Suppressor macrophage (primary cell): ENCODE results near the gene RPL19.

ENCODE experiments used
- DNase-seq, 4 experiments: peaks; one replicate each; pipeline ENCODE4 v3.0.0-alpha.2; 2020 to 2022

Gene RPL19

DNA sequence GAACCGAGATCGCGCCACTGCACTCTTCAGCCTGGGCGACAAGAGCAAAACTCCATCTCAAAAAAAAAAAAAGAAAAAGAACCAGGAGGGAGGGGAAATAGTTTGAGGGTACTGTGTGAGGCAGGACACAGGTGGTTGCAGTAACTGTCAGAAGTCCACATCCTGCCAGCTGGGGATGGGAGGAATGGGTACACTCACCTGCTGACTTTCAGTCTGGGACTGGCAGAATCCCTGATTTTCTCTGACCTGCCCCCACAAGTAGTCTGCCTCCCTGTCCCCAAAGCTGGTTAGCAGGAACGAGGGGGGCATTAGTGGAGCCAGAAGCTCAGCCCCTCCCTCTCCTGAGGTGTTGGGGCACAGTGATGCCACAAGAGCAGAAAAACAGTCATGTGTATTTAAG is 27.0 kb upstream of the RPL19 start:
- DNase-seq: no peak

DNA sequence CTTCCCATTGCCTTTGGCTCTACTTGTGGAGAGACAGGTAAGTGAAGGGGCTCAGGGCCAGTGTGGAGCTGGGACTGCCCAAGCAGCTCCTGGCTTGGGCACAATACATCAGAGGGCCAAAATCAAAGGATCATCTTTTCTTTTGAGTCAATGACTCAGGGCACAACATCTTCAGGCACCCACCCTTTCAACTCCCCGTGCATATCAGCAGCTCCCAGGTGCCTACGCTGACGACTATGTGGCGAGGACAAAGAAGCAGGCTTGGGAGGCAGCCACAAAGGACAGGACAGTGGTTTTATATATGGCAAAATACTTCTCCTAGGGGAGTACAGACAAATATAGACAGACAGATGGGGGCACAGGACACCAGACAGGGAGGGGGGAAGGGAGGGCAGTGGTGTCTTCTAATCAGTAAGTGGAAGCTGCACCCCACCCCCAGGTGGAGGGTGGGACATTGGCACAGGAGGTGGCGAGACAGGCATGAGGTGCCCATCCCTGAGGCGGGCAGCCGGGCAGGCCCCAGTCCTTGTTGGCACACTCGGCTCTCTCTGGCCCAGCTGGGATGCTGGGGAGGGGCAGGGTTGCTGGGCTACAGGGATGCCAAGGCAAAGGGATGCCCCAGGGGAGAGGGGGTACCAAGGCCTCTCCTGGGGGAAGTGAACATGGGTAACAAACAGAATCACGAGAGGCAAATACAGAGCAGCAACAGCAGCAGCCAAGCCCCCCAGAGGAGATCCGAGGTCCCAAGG is 26.4 kb upstream of the RPL19 start:
- DNase-seq: no peak

DNA sequence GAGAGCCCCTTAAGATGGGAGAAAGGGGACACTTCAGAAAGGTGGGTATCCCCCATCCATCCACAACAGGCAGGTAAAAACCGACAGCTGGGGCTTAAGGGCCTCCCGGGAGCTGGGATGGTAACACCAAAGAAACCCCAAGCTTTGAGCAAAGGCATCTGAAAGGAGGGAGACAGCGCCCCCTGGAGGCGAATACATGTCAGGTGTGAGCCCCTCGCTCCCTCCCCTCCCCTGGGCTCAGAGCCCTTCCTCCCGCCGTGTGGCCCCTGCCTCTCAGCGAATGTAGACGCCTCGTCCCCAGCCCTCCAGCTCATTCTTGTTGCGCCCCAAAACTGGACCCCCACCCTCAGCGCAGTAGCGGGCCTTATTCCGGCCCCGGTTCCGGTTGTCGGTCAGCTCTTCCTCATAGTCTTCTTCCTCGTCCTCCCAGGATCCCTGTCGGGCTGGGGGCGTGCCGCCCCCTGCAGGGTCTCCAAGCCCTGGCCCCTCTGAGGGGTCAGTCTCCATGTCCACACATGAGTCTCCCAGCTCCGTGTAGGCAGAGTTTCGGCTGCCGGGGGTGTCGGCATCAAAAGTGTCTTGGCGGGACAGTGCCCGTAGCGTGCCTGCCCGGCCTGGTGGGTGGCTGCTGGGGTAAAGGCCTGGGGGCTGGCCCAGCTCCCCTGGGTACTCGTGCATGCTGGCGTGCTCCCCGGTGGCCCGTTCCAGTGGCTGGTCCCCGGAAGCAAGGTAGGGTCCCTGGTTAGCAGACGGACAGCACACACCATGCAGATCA is 25.0 kb upstream of the RPL19 start:
- peak; percentile 80 to 88 (median 84) for DNase-seq

DNA sequence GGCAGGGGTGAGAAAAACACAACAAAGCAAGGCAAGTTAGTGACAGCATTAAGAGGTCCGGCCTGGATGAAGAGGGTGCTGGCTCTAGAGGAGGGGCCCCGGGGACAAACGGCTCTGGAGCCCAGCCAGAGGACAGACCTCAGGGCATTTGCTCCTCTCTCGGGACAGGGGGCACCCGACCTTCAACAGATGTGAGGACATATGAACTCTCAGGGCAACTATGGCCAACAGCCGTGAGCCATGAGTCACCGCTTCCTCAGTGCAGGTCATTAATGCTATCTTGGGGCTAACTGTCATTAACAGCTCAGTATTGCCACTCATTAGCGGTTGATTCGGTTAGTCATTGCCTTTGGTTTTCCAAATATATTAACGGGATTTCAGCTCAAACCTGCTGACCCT is 24.4 kb upstream of the RPL19 start:
- DNase-seq: peak; percentile 30 to 59 (median 50)

DNA sequence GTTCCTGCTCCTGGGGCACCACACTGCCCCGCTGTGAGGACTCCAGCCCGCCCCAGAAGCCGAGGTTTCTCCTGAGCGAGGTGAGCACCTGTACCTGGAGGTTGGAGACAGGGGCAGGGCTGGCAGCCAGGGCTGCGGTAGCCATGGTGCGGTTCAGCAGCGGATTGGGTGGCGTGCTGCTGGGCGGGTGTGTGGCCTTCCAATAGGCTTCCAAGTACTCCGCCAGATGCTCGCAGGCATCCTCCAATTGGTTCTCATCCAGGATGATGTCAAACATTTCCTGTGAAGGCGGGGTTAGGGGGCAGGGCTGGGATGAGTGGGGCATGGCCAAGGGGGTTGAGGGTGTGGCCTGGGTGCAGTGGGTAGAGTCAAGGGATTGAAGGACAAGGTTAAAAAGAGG is 22.8 kb upstream of the RPL19 start:
- no peak for DNase-seq

DNA sequence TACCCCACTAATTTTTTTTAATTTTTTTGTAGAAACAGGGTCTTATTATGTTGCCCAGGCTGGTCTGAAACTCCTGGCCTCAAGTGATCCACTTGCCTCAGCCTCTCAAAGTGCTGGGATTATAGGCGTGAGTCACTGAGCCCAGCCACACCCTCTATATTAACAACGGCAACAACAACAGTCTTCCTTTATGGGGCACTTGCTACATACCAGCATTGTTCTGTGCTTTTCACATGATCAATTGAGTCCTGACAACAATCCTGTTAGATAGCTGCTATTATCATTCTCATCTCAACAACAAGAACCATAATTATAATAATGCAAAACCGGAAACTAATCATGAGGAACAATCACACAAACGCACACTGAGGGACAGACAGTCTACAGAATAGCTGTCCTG is 21.5 kb upstream of the RPL19 start:
- no peak for DNase-seq

DNA sequence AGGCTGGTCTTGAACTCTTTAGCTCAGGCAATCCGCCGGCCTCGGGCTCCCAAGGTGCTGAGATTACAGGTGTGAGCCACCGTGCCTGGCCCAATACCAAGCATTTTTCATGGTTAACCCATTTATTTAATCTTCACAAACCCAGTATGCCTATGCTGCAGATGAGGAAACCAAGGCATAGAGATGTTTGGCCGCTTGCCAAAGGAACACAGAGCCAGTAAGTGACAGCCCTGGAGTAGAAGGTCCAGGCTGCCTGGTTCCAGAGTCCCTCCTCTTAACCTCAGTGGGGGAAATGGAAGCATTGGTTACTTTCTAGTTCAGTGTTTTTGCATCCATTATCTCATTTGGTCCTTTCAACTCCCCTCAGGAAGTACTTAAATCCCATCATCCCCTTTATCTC is 18.8 kb upstream of the RPL19 start:
- no peak for DNase-seq

DNA sequence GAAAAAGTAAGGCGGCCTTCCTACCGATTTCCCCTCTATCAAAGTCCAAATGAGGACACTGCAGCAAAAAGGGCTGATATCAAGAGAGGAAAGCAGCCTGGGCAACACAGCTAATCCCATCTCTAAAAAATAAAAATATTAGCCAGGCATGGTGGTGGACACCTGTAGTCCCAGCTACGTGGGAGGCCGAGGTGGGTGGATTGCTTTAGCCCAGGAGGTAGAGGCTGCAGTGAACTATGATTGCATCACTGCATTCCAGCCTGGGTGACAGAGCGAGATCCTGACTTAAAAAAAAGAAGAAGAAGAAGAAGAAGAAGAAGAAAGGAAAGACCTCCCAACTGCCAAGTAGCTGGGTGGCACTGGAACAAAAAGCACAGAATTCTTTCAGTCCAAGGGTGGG is 17.0 kb upstream of the RPL19 start:
- DNase-seq: no peak

DNA sequence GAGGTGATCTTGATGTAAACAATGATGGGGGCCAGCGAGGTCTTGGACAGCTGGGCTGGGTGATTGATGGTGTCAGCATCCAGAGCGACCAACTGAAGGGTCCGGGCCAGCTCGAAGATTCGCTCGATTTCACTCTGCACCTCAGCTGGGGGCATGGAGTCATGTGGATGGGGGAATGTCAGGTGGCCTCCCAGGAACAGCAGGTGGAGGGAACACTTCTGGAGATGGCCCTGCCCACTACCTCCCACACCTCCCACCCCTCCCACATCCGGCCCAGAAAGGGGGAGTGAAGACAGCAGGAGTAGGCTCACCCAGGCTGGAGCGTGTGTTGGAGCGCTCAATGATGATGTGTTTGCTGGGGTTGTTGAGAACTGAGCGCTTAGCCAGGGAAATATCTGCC is 16.4 kb upstream of the RPL19 start:
- no peak for DNase-seq

DNA sequence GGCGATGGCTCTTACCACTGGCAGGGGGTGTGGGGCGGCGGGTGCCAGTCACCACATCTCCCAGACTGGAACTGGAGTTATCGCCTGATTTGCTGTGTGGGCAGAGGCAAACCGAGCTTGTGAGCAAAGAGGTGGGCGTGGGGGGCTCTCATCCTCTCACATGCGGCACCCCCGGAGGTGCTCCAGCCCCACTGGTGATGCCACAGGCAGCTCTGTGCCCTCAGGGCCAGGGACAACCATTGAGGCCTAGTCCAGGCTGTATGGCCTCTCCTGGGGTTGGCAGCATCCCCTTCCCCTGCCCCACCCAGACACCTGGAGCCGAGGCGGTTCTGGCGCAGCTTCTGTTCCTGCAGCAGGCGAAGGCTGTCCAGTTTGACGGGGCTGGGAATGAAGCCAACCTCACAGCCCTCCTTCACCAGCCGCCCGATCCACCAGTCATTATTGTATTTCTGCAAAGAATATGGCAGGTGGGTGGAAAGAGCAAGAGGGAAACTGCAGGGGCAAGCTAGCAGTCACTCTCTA is 13.5 kb upstream of the RPL19 start:
- DNase-seq: no peak

DNA sequence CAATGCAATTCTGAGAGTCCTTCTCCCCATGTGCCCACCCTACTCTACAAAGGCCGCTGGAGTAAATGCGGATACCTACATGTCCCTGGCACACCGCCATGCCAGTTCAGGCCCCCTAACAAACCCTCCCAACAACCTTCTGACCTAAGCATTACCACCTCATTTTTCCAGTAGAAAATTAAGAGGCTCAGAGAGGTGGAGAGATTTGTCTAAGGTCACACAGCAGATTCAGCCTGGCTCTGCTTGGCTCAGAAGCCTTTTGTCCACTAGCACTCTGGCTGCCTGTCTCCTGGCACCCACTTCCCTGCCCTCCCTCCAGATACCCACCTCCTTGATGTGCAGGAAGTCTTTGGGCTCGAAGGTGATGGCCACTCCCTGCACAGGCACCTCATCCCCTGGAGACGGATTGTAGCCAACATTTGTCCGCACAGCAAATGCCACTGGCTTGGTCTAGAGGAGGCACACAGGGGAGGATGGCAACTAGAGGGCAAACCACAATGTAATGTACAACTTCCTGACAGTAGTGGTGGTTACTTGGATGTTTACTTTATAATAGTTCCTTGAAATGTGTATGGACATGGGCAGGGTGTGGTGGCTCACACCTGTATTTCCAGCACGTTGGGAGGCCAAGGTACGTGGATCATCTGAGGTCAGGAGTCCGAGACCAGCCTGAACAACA is 12.8 kb upstream of the RPL19 start:
- no peak for DNase-seq

DNA sequence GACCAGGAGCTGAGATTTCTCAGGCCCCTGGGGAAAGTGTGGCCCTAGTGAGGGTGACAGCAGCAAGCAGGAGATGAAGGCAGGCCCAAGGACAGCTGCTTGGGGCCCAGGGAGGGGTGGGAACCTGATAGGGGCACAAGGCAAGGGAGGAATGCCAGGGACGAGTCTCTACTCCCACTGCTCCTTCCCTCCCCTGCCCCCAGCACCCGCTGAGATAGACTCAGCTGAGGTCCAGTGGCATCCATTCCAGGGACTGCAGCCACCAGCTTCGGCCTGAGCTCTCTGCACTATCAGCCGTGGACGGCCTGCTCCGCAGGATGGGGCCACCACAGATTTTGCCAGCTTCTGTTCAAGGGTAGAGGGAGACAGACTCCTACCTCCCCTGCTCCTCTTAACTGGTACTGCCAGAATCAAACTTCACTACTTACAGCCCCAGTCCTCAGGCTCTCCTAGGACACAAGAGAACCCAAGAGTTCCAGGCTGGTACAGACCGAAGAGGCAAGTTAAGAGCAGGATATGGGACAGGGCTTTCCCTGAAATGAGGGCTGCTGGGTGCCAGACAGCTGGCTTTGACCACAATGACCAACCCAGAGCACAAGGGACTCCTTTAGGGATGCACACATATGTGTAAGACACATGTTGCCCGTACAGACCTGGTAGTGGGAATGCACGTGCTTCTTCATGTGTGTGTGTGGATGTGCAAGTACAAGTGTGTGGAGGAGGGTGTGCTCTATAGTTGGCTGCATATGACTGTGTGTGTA is 8.2 kb upstream of the RPL19 start:
- no peak for DNase-seq

DNA sequence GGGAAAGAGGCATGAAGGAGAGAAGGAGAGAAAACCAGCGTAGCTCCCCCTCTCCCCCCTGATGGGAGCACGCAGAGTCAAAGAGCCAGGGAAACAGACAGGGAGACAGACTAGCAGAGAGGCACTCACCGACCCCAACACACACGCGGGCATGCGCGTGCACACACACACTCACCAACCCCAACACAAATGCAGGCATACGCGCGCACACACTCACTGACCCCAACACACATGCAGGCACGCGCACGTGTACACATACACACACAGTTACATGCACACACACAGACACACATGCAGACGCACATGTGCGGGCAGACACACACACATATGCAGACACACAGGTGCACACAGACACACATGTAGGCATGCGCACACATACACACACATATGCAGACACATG is 7.2 kb upstream of the RPL19 start:
- DNase-seq: no peak

DNA sequence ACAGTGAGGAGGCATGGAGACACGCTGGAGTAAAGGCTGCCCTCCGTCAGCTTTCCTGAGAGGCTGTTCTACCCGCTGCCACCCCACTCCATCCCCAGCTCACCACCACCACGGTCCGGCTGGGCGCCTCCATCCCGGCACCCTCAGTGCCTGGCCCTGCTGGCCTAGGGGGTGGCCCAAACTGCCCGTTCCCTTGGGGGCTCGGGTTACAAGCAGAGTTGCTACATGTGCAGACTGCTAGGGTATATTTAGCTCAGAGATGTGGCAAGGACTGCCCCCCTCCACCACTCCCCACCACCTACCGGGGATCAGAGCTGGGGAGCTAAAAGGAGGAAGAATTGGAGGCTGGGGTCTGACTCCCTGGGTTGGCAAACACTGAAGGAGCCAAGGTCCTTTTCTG is 6.7 kb upstream of the RPL19 start:
- DNase-seq: no peak

DNA sequence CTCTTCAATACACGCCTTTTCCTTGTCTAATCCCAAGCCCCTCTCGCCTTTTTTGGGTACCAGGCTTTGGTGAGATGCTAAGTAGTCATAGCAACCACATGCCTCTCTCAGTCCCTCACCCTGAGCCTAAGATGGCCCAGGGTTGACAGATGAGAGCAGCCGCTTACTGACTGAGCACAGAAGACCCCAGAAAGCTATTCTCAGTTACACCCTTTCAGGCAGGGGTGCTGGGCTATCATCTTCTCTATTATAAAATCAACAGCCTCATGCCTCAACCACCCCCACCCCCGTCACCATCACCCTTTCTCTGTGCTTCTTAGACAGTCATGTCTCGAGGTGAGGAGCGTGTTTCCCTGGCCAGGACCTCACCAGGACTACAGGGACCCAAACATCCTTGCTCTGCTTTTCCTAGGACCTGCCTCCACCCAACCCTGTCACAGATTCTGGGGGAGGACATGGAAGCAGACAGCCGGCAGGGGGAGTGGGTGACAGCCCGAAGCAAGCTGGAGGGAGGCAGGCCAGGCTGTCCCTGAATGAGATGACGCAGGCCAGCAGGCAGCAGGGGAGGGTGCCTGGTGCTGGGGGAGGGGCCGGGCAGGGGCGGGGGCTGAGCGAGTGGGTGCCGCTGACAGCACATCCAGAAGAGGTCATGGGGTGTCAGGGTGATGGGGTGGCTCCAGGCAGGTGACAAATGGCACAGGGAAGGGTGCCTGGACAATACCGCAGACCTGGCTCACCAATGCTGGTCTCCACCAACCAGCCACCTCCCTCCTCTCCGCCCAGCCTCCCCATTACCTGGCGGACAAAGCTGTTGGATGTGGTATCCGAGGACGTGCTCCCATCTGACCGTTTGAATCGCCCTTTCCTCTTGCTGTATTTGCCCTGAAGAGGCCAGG is 5.7 kb upstream of the RPL19 start:
- no peak for DNase-seq

DNA sequence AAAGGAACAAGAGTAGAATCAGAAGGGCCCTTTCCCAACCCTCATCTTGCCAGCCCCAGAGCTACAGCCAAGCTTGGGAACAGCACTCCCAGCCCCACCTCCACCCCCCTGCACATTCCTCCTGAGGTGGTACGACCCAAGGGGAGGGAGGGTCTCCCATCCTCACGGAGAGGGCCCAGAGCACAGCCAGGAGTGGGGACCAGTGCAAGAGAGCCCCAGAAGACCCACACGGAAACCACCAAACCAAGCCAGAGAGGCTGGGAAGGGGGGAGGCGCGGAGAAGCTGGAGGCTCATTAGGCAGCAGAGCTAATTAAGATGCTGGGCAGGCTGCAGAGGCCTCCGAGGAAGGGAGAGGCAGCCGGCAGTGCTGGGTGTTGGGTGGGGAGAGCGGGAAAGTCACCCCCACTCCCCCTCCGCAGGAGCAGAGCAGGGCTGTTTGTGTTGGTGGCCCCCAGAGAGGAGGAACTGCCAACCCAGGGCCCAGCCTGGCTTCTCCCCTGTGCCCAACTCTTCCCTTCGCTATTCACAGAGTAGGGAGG is 5.0 kb upstream of the RPL19 start:
- DNase-seq: no peak

DNA sequence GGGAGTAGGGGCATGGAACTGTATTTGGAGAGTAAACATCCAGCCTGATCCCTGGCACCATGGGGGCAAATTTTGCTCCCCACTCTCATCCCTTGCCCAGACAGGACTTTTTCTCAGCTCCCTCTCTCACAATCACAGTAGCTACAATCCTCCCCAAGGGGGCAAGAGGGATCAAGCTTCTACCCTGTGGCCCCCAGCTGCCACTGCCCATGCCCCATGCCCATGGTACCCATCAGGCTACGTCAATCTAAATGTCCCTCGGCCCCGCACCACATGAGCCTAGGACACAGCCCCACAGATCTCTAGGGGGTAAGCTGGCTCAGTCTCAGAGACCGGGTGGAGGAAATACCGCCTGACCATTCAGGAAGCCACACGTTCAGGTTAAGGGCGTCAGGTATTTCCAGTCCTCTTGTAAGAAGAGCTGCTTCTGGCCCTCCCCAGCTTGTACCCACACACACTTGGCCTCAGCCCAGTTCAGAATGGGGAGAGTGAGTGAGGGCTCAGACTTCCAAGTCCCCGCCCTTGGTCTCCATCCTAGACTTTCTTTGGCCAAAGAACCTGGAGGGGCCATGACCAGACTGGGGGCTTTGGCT is 4.4 kb upstream of the RPL19 start:
- DNase-seq: no peak

DNA sequence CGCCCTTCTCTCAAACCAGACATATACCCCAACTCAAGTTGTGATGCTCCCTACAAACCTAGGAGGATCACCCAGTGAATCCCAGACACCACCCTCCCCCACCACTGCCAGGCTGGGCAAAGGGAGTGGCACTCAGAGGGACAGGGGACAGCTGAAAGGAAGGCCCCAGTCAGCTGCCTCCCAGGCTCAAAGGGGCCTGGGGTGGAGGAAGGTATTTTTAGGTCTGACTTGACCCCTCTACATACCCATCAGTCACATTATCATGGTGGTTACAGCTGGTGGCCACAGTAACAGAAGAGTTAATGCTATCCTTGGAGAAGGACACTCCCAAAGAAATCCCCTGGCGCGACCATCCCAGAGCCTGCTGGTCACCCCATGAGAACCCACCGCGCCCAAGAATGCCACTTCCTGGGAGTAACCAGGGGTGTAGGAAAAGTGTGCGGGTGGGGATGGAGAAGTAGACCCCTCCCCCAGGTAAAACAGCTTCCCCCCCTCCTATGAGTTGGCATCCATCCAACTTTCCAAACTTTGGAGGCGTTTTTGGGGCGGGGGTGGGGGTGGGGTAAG is 3.8 kb upstream of the RPL19 start:
- no peak for DNase-seq

DNA sequence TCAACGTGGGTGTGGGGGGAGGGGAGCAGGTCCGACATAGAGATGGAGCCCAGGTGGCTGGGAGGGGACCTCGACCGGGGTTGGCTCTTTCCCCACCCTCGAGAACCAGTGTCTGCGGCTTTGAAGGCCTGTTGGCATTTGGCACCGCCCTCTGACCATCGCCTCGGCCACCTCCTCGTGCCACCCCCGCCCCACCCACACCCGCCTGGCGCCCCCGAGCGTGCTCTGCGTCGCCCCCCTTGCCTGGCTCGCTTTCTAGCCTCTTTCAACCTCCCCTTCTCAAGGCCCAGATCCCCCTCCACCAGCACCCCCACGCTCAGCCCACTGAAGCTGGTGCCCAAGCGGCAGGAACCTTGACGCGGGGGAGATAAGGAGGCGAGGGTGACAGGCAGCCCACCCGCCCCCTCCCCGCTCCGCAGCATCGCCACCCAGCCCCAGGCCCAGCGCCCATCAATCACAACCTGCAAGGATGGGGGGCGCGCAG is 3.2 kb upstream of the RPL19 start:
- DNase-seq: no peak
